NCI-H1417 treated with DMSO at 0.1 percent for 48 hours (cell line): ENCODE data around the gene ITLN1.

Source experiments
- DNase-seq: peaks from one replicate; lab custom pipeline; 2025; lab: John Stamatoyannopoulos, UW

ITLN1 gene

DNA sequence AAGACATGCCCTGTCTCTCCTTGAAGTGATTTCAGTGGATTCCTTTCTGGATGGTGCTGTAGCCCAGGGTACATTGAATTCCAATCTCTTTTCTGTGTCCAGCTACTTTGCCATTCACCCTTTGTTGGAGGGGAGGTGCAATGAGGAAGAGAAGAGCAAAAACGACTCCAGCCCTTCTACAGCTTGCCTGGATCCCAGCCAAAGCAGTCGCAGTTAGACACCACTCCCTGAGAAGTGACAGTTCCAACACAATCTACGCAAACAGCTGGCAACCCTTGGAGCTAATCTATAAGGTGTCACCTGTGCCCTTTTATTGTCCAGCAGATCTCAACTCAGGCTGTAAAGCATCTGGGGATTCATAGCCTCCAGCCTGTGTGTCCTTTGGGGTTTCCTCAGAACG lies 26.9 kb downstream of the ITLN1 start:
- DNase-seq = no peak

DNA sequence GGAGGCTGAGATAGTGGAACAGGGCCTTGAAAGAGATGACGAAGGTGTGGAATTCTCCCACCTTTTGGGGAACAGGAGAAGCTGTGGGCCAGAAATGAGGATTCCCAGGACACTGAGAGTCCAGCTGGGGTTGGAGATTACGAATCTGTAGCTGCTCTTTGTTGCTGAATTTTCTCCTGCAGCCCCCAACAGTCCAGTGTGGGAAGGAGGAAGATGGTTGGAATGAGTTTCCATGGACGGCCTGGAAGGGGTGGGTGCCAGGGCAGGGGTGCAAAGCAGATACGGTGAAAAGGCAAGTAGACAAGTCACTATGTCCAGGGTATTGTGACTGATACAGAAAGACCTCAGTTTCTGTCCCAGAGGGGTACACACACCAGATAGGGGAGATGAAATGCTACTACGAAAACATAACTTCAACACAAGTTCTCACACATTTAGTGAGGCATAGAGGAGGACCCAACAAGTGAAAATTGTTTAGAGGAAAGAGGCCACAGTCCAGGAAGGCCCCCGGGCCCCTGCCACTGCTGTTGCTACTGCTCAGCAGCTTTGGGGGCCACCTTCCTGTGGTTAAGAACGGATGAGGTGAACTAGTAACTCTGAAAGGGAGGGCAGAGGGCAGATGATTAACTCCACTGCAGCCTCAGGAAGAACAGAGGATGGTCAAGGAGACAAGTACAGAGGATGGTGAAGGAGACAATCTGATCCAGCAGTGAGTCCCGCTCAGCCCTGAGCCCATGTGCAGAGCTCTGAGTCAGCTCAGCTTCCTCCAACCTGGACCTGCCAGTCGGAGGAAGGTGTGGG lies 29.6 kb downstream of the ITLN1 start:
- DNase-seq = no peak

DNA sequence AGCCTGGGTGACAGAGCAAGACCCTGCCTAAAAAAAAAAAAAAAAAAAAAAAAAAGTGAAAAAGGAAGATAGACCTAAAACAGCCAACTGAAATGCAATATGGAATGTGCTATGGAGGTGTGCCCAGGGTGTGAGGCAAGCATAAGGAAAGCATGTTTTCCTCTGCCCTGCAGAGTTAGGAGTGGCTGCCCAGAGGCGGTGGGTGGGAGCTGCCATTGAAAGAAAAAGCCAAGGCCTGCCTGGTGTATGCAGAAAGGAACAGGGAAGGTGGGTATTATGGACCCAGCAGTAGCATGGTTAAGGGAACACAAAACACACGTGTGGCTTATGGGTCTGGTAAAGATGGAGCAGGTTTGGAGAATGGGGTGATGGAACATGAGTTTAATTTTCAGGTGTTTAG lies 31.2 kb downstream of the ITLN1 start:
- no peak for DNase-seq

DNA sequence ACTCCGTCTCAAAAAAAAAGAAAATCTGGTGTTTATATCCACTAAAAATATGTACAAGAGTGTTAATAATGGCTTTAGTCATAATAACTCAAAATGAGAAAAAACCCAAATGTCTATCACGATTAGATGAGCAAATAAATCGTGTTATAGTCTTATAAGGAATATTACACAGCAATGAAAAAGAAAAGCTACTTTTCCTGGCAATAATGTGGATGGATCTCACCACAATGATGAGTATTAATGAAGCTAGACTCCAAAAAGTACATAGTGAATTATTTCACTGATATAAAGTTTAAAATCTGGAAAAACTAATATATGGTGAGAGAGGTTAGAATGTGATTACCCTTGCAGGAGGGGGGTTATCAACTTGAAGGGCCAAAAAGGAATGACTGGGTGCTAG lies 32.0 kb downstream of the ITLN1 start:
- no peak for DNase-seq

DNA sequence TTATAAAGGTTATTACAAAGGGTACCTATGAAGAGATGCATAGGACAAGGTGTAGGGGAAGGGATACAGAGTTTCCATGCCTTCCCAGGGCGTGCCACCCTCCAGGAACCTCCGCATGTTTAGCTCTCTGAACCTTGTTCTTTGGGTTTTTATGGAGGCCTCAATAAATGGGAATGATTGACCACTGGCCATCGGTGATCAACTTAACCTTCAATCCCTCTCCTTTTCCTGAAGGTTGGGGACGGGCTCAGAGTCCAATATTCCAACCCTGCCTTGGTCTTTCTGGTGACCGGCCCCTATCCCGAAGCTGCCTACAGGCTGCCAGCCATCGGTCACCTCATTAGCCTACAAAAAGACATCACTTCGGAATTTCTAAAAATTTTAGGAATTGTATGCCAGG lies 34.0 kb downstream of the ITLN1 start:
- DNase-seq = no peak

DNA sequence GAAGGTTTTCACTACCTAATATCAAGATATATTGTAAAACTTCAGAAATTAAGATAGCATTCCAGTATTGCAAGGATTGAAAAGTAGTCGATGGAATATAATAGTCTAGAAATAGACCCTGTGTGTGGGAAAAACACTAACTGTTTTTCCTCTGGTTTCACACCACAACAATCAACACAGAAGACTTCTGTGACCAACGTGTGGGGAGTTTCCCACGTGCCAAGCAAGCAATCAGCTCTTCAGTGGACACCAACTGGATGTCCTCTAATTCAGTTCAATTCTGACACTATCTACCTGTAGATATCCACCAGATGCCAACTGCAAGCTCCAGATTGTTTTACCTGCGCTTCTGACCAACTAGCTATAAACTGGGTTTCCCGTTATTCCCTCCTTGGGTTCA lies 34.4 kb downstream of the ITLN1 start:
- no peak for DNase-seq

DNA sequence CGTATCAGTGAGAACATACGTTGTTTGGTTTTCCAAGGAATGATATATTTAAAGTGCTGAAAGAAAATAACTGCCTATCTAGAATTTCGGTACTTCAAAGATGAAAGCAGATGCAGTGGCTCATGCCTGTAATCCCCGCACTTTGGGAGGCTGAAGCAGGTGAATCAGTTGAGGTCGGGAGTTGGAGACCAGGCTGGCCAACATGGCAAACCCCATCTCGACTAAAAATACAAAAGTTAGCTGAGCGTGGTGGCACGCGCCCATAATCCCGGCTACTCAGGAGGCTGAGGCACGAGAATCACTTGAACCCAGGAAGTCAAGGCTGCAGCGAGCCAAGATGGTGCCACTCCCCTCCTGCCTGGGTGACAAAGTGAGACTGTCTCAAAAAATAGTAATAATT lies 38.7 kb downstream of the ITLN1 start:
- no peak for DNase-seq

DNA sequence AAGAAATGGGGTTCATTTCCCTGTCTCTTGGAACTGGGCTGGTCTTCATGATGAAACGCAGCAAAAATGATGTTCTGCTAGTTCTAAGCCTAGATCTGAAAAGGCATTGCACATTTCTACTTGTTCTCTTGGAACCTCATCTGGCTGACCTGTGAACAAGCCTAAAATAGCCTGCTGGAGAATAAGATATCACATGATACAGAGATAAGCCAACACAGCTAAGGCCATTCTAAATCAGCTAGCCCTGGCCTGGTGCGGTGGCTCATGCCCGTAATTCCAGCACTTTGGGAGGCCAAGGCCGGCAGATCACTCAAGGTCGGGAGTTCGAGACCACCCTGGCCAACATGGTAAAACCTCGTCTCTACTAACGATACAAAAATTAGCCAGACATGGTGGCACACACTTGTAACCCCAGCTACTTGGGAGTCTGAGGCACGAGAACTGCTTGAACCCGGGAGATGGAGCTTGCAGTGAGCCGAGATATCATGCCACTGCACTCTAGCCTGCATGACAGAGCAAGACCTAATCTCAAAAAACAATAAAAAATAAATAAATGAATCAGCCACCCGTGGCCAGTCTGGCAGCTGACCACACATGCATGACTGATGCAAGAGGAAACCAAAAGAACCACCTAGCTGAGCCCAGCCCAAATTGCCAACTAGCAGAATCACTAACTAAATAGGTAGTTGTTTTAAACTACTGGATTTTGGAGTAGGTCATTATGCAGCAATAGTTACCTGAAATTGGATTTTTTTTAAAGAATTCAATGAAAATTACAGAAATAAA lies 40.3 kb downstream of the ITLN1 start:
- DNase-seq = no peak

DNA sequence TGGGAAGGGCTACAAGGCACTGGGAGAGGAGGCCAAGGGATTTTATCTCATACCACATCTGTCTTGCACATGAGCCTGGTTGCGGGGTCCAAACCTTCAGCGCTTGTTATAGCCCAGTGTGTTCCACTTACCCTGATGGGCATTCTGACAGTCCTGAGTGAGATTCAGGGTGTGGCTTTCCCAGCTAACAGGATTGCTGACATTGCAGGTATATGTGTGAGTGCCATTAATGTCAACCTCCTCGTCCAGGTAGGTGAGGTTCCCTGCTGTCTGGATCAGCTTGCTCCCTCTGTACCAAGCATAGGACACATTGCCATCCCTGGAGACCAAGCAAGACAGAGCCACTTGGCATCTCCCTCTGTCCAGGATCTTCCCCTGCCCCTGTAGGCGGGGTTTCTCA lies 43.9 kb downstream of the ITLN1 start:
- DNase-seq = no peak

DNA sequence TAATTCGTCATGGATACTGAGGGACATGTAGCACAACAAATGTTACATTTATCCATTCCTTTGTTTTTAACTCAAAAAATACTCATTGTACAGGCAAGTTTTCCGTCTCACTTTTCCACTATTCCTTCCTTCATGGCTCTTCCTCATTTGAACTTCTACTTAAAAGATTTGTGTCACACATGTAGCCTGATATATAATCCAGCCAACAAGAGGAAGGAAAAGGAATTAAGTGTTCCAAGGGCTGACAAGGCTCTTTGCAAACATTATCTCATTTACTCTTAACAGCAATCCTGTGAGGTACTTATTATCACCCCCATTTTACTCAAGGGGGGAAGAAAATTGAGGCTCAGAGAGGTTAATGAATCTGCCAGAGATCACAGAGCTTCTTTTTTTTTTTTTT lies 45.2 kb downstream of the ITLN1 start:
- no peak for DNase-seq

DNA sequence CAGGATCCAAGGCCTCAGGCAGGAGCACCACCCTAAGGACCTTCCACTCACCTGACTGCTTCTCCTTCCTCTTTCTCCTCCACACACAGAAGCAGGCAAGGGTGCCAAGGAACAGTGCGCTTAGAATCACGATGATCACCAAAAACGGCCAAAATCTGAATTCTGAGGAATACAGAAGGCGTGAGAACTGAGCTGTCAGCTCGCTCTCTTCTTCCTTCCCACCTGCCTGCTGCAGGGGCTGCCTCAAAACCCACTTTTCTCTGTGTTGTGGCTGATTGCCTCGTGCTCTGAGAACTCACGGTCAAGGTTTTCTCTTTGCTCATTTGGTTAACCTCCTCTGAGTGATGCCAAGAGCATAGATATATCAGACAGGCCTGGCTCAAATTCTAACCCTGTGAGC lies 46.1 kb downstream of the ITLN1 start:
- no peak for DNase-seq

DNA sequence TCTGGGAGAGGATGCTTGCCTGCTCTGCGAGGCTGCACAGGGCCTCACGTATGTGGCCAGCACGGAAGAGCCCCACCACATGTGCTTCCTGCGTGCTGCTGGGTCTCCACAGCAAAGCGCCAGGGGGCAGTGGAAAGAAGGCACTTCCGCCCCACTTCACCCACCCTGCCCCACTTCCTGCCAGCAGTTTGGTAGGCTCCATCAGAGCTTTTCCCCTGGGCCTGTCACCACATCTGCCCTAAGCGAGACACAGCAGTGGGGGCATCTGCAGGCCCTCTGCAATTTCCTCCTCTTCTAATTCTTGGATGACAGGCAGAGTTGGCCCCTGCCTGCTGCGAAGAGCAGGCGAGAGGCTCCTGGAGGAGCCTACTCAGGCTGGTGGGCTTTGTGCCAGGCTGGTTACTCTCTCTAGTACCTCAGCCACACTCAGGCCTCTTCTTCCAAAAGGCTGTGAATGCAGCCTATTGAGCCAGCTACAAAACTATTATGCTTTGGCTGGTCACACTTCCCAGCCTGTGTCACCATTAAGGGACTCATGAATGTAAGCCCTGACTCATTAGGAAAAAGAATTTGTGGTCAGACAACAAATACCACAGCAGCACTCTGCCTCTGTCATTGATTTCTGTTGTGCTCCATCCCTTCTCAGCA lies 47.3 kb downstream of the ITLN1 start:
- no peak for DNase-seq

DNA sequence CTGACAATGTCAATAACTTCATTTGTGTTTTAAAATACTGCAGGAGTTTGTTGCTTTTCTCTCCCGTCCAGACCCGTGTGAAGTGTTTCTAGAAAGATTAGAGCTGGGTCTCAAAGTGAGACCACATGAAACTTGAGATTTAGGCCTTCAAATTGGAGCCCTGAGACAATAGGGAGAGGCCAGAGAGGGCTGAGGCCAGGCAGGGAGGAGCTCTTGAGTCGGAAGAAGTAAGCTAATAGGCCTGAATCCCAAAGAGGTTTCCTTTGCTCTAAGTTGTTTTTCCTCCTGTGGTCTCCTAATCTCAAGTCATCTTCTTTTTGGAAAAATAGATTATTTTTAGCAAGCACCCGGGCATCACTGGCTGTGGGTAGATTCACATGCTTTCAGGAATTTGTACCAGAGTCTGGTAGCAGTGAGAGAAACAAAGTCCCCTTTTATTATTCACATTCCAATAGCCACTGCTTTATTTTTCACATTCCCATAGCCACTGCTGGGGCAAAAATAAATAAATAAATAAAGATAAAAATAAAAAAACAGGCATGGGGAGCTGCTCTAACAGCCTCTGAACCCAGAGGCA lies 47.9 kb downstream of the ITLN1 start:
- no peak for DNase-seq

DNA sequence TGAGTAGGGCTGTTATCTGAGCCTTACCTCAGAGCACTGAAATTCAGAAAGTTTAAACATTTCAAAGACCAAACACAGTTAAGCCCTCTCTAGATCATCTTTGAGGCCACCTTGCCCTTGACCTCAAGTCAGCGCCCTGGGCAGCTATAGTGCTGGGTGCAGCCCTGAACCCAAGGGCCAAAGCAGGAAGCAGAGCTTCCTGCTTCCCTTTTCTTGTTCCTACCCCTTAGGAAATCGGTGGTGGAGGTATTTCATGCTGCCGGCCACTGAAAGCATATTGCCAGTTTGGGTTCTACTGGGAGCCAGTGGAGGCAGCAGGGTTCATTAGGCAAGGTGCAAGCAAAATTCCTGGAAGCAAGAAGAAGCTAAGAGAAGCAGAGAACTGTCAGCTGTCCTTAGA lies 48.4 kb downstream of the ITLN1 start:
- no peak for DNase-seq

DNA sequence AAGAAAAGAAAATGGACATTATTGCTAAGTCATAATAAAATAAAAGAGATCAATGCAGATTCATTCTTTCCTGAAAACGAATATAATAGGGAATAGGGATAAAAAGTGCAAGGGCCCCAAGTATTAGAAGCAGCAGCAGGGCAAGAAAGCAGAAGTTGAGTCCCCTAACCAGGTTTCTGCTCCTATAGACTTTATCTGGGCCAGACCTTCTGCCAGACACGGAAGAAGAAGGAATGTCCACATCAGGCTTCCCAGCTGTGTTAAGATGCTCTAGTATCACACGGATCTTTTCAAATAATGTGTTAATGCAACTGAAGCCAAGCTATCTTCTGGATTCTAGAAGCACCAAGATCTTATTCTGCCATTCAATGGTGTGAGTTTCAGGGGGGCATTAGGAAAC lies 49.2 kb downstream of the ITLN1 start:
- no peak for DNase-seq

DNA sequence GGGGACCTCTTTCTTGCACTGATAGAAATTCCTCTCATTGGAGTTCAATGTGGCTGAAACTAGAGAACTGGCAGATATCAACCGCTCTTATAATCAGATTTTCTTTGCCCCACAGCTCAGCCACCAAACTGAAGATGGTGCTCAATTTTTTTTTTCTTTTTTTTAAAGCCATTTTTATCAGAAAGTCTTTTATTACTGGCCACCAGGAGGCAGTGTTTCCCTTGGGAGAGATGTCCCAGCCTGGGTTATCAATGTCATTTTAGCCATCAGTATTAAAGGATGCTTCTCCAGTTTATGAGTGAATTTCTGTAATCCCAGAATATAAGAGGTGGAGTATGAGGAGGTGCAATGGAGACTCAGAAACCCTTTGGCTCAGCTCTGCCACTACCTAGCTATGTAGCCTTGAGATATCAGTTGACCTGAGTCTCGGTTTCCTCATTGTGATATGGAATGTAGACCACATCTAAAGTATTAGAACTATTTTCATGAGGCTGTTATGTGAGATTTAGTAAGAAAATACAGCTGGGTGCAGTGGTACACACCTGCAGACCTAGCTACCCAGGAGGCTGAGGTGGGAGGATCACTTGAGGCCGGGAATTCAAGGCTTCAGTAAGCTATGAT lies 49.9 kb downstream of the ITLN1 start:
- DNase-seq = no peak

DNA sequence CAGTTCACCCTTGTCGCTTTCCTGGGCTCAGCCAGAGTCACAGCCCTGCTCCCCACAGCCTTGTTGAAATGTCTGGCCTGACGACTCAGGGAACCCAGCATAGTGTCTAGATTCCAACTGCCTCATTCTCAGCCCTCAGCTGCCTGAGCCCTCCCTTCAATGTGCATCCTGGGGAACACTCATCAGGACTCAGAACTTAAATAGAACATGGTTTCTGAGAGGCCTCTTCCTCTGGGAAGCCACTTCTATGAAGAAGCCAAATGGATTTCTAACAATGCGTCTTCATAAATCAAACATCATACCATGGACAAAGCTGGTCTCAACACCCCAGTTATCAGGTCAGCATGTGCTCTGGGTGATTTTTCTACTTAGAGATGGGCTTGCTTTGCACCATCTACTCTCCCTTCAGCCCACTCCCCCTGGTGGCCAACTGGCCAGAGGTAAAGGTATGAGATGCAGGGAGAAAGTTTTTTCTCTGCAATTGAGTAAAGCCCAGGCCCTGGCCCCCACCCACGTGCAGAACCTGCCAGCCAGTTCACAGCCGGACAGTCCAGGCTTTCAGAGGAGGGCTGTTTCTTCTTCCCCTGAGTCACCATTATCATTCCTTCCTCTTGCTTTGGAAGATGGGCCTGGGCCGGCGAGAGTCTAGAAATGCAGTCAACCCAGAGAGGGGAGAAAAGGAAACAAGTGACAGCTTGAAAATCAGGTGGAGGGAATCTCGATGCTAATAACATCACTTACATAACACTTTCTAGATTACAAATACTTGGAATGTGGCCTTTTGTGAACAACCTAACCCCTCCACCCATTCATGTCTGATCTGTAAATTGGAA lies 54.4 kb downstream of the ITLN1 start:
- no peak for DNase-seq

DNA sequence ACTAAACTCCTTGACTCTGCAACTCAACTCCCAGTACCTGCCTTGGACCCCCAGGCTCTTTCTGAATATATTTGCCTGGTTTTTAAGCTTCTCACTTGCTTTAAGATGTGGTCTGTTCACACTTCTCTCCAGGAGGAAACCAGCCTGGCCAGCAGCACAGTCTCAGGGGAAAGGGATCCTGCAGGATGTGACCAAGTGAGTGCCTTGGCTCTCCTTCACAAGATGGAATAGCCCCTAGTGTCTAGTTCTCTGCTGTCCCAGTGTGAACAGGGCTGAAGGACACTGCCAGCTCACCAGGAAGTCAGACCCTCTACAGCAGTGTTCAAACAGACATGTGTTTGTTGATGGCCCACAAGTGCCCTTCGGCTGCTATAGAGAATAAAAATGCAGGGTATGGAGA lies 55.2 kb downstream of the ITLN1 start:
- no peak for DNase-seq

DNA sequence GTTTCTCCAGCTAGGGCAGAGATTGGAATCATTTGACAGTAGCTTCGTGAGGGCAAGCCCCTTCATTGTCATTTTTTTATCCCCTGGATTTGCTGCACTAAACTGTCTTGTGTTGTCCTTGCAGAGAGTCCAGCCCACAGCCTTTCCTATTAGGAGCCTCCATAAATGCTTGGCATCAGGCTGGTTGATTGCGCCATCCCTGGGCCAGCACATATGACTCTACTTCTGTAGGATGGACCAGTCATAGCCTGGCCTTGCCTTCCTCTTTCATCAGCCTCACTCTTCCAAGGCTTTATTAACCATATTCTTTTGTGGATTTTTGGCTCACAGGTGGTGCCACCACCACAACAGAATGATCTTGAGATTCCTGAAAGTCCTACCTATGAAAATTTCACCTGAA lies 57.6 kb downstream of the ITLN1 start:
- no peak for DNase-seq

DNA sequence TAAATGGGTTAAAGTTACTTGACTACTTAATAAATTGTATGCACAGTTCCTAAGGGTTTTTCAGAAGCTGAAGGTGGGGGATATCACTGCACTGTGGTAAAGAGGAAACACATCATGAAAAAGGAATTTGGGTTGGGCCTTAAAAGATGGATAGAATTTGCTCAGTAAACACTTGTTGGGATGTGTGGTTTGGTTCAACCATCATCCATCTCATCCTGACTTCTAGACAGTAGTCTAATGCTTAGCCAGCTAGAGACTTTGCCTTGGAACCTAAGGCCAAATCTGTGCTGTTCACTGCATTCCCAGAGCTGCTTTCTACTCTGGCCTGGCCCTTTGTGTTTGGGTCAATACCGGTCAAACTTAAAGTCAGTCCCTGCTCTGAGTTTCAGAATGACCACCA lies 58.4 kb downstream of the ITLN1 start:
- no peak for DNase-seq
